HG03342 (cell line): Measurements from ENCODE around the gene PLCB1.

Experiments
- ATAC-seq: cut with Tn5 transposase; IDR thresholded peaks from one replicate; pipeline ENCODE4 v1.9.1; 2021; ENCODE audit warnings: mild to moderate bottlenecking, moderate library complexity; ENCODE audit not compliant: unreplicated experiment

Gene PLCB1

GRCh38 chr20:8394308-8394945 is 262.4 kb downstream of the PLCB1 start:
- peak; percentile 83 for ATAC-seq

- ATAC-seq, result no peak
Observed at GRCh38 chr20:8395956-8396355, 263.9 kb downstream of the PLCB1 start.

DNA sequence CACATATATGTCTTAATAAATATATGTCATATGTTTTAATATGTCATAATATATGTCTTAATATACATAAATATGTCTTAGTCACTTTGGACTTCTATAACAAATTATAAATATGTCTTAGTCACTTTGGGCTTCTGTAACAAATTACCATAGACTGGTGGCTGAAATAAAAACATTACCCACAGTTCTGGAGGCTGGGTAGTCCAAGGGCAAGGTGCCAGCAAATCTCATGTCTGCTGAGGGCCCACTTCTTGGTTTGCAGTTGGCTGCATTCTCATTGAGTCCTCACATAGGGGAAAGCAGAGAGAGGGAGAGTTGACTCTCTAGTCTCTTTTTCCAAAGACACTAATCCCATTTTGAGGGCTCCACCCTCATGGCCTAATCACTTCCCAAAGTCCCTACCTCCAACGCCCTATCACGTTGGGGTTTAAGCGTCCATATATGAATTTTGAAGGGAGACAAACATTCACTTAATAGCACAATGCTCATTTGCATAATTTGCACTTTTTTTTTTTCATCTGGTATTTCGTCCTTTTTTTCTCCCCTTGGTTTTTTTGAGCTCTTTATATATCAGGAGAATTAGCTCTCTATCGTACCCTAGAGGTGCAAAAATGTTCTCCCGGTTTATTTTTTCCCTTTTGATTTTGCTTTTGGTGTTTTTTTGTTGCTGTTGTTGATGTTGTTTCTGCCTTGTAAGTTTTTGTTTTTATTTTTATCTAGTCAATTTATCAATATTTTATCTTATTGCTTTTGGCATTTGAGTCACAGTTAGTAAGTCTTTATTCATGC is 266.4 kb downstream of the PLCB1 start:
- ATAC-seq, result no peak

DNA sequence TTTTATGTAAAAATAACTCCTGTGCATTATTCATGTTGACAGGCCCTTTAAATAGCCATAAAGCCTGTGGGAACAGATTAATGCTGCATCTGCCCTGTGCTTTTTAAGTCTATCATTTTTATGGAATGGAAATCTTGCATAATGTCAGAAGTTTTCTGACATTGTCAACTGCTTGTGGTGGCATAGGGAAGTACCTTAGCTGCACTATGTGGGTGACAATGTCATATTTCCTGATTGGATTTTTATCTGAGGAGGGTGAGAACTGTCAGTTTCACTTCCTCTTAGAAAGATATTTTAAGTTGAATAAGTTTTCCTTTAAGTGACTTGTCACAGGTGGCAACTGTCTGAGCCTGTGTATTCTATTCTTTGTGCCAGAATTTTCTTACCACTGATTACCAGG is 267.9 kb downstream of the PLCB1 start:
- peak; percentile 98 for ATAC-seq

- ATAC-seq, result no peak
Observed at GRCh38 chr20:8400486-8400885, 268.4 kb downstream of the PLCB1 start.

- no peak for ATAC-seq
Observed at GRCh38 chr20:8401556-8401955, 269.5 kb downstream of the PLCB1 start.

DNA sequence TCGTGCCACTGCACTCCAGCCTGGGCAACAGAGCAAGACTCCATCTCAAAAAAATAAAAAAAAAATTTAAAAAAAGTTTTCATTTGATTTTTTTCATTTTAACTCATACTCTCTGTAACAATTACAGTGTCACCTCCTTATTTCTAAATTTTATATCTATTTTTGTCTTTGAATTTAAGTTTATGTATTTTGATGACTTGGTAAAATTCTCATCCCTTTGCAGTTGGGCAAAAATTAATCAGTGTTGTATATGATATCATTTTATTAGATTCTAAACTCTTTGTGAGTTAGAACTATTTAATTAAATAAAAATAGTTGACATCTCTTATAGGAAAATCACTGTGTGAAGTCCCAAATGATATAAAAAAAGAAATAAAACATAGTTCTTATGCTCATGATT is 270.7 kb downstream of the PLCB1 start:
- ATAC-seq, result no peak

DNA sequence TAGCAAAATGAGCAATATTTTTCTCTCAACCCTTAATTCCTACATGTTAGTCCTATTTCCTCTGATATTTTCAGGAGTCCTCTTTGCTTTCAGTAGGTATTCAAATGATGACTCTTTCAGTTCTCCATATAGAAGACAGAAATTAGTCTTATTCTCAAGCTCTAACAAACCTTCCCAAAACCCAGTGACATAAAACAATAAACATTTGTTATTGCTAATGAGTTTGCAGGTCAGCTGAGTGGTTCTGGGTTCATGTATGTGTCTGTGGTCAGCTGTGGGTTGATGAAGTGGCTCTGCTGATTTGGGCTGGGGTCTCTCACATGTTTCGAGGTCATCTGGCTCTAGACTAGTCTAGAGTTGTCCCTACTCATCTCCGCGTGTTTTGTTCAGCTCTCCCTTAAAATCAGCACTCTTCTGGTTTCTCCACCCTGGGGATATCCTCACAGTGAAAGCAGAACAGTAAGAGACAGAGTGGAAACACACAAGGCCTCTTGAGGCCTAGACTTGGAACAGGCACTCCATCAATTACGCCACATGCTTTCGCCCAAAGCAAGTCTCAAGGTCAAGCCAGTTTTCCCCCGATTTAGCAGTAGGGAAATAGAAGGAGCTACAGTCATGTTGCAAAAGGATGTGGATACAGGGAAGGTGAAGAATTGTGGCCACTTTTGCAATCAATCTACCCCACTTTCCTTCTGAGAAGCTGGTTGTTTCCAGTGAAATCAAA is 273.0 kb downstream of the PLCB1 start:
- no peak for ATAC-seq

- no peak for ATAC-seq
Observed at GRCh38 chr20:8406391-8406790, 274.3 kb downstream of the PLCB1 start.

- ATAC-seq, result no peak
Observed at GRCh38 chr20:8408587-8409307, 276.7 kb downstream of the PLCB1 start.

GRCh38 chr20:8413691-8414090 is 281.6 kb downstream of the PLCB1 start:
- no peak for ATAC-seq

DNA sequence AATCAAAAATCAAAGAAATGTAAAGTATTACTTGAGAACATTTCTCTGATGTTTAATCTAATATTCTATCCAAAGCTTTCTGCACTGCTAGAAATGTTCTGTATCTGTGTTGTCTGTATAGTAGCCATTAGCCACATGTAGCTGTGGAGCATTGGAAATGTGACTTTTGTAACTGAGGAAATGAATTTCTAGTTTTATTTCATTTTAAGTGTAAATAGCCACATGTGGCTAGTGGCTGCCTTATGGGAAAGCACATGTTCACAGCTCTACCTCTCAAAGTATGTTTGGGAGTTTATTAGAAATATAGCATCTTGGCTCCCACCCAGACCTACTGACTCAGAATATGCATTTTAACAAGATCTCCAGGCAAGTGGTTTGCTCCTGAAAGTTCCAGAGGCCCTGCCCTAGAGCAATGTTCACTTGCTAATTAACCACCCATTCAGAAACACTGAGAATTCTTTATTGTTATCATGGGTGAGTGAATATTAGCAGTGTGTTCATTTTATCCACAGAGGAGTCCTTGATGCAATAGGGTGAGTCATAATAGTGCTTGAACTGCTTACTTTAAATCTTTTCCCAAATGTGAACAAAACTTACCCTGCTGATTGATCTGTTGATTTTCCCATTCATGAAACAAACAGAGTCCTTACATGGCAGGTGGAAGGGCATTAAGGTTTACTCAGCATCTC is 282.7 kb downstream of the PLCB1 start:
- ATAC-seq, result no peak

GRCh38 chr20:8421981-8422380 is 289.9 kb downstream of the PLCB1 start:
- ATAC-seq, result no peak

GRCh38 chr20:8423482-8423881 is 291.4 kb downstream of the PLCB1 start:
- no peak for ATAC-seq

DNA sequence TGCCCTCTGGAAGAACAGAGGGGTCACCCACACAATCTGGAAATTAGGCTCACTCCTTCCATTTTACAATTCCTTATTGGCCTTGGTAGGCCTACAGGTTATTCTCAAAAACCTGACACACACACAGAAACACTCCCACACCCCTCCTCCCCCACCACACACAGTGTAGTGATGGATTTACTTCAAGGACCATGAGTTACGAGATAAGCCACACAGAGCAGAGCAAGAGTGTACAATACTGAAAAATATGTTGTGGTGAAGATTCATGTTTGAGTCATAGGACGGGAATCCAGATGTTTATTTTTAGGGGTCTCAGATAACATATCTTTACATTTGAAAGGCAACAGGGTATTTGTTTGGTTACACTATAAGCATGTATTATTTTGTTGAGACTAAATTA is 291.9 kb downstream of the PLCB1 start:
- no peak for ATAC-seq

DNA sequence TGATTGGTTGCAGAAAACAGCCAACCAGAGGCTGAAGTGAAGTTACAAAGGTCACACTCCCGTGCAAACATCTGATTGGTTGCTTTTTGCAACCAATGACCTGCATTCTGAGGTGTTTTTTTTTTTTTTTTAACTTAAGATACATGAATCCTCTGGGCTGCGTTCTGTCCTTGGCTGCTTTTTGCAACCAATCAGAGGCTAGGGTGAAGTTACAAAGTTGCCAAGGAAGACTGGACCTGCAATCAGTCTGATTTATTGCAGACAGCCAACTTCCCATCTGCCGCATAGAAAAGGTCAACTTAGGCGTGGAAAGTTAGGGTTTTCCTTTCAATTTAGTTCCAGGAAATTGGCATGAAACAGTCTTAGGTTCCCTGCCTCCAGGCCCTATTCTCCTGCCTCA is 292.9 kb downstream of the PLCB1 start:
- ATAC-seq, result no peak

DNA sequence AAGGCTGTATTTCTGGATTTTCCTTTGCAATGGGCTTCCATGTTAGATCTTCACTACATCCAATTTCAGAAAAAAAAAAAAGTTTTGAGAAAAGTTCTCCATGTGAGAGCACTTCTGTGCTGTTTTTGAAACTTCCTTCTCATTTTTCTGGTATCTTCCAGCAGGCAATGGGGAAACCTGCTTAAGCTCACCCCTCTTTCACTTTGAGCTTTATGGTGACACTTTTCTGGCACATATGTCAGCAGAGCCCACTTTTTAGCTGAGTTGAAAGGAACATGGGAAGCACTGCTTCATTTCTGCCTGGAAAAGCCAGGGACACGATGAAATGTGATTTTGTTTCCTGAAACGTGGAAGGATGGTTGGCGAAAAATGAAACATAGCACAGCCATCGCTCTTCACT is 293.7 kb downstream of the PLCB1 start:
- ATAC-seq, result no peak

GRCh38 chr20:8427419-8428040 is 295.5 kb downstream of the PLCB1 start:
- ATAC-seq, result no peak

GRCh38 chr20:8428988-8429387 is 296.9 kb downstream of the PLCB1 start:
- no peak for ATAC-seq
